Esophagus muscularis mucosa (tissue), 4 donors: Measurements from ENCODE around the gene NPY5R.

ENCODE experiments used
- EP300 ChIP-seq: sonication (generic); formaldehyde crosslinking; IDR thresholded peaks from one replicate; pipeline ENCODE4 v1.6.1; 2017; ENCODE audit warnings: antibody characterized with exemption
- POLR2A ChIP-seq: fragments of 450-650 bp; IDR thresholded peaks from one replicate; pipeline ENCODE4 v1.6.1; 2017; ENCODE audit warnings: antibody characterized with exemption, moderate library complexity, mild to moderate bottlenecking, low read depth
- POLR2AphosphoS5 ChIP-seq, 2 donors: sonication (generic); formaldehyde crosslinking; IDR thresholded peaks; one replicate each; pipeline ENCODE4 v1.6.1; 2017; ENCODE audit warnings: antibody characterized with exemption in 2 of 2
- TF ChIP-seq, protein P1 (sequence below), 3 experiments: fragments of 200-600 bp in 2 of 3; fragments of 450-650 bp in 1 of 3; sonication (generic) in 2 of 3; IDR thresholded peaks; one replicate each; pipeline ENCODE4 v1.5.1; 2017 to 2019; ENCODE audit warnings: antibody characterized with exemption in 3 of 3, mild to moderate bottlenecking in 2 of 3, moderate library complexity in 1 of 3

DNA sequence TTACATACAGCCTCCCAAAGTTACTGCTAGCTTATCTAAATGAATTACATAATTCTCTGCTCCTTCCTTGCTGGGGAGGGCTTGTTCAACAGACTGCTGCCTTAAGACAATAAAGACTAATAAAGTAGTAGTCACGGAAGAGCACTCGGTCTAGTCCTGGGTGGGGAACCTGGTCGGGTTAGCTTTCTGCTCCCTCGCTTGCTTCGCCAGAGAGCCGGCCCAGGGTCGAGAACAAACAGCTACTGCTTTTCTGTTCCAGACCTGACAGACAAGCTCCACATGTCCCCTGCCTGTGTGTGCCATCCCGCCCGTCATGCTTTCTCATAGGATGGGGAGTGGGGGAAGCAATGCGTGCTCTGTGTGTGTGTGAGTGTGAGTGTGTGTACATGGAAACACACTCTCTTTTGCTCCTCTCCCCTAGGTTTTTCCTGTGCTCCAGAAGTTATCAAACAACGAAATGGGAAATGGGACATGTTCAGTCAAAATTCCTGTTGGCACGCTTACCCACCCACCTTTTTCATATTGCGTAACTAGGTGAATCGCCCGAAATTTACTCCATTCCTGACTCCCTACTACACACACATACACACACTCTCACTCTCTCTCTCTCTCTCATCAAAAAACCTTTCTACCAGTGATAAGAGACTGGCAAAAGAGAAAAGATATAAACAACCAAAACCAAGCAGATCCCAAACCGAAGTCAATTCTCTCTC is 12.6 kb upstream of the NPY5R start:
- no peak for TF ChIP-seq POLR2AphosphoS5 (IDR thresholded peaks at IDR 0.05)
- TF ChIP-seq, protein P1, sequence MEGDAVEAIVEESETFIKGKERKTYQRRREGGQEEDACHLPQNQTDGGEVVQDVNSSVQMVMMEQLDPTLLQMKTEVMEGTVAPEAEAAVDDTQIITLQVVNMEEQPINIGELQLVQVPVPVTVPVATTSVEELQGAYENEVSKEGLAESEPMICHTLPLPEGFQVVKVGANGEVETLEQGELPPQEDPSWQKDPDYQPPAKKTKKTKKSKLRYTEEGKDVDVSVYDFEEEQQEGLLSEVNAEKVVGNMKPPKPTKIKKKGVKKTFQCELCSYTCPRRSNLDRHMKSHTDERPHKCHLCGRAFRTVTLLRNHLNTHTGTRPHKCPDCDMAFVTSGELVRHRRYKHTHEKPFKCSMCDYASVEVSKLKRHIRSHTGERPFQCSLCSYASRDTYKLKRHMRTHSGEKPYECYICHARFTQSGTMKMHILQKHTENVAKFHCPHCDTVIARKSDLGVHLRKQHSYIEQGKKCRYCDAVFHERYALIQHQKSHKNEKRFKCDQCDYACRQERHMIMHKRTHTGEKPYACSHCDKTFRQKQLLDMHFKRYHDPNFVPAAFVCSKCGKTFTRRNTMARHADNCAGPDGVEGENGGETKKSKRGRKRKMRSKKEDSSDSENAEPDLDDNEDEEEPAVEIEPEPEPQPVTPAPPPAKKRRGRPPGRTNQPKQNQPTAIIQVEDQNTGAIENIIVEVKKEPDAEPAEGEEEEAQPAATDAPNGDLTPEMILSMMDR (IDR thresholded peaks at IDR 0.05) = no peak
- TF ChIP-seq POLR2A = no peak
- no peak for TF ChIP-seq EP300
